ENCODE data around the gene FAAP100. TPM values are rescaled to one million over a fixed set of nuclear protein-coding genes. Genes with fewer than 3 reads are reported as not detected.

Gene FAAP100
- total RNA-seq, 2 donors from 2014 or later = 21.3 to 29.1 TPM

DNA sequence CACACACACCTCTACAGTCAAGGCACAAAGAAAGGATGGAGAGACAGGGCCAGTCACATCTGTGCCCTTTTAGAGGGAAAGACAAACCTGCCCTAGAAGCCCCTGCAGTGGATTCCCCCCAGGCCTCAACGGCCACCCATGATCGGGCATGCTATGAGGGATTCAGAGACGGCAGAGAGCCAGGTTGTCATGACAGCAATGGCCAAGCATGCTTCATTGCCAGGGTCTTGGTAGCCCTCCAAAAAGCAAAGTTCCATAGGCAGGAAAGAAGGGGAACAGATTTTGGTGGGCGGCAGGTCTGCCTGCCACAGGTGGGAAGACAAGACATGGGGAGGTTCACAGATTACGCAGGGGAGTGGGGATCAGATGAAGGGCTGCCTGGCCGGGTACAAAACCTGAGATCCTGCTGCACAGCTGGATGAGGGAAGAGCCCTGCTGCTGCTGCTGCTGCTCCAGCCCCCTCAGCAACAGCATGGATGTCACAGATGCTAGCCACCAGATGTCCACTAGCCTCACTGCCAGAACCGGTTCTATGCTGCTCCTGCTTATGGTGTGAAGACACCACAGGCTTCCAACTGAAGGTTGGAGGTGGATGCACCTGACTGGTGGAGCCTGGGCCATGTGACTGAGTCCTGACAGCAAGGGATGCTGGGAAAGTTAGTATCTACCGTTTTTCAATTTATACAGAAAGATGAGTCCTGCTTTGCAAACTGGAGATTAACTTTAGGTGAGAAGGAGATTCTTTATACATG, 57.4 kb downstream of the FAAP100 start:
- Mint-ChIP-seq H3K27ac (no peak overlapping the region), H3K27me3 (ENCODE audit: low read depth) (peaks cover 14% of the 10 kb centered on the region), H3K9me3 (no peaks in the 10 kb centered on the region), H3K36me3 (ENCODE audit: insufficient read depth in 2 of 2) (no peaks in the 10 kb centered on the region), H3K4me3 (no peak overlapping the region), H3K4me1 (ENCODE audit: low read depth) (no peaks in the 10 kb centered on the region)
- ATAC-seq (replicated peaks in 1 of 2) (peak in 1 of 2 donors; percentile 56), DNase-seq (no peak)

DNA sequence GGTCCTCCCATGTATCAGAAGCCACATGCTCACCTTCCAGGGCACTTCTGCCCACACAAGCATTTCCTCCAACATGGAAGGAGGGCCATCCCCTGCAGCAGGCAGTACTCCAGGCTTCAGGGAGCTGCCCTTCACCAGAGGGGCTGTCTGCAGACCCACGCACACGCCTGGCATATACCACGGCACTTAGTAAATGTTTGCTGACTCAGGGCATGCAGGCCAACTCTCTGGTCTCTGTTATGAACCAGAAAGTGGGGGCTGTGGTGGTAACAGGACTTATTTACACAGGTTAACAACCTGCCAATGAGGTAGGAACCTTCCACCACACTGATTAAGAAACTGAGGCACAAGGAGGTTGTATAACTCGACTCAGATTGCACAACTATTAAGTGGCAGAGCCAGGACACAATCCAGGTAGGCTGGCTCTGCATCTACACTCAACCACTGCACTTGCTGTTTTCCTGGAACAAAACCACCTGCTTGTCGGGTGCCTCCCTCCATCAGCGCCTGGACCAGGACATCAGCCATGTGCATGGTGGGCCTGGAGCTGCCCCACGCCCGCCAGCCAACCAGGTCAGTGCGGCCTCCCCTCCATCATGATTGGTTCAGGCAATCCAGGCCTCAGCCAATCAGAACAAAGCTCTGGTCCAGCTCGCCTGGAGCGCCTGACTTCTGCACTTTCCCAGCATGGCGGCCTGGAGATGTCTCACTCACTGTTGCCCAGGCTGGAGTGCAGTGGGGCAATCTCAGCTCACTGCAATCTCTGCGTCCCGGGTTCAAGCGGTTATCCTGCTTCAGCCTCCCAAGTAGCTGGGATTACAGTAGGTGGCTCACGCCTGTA, 58.7 kb downstream of the FAAP100 start:
- Mint-ChIP-seq H3K27me3 (ENCODE audit: low read depth) (peaks cover 20% of the 10 kb centered on the region), H3K9me3 (no peaks in the 10 kb centered on the region), H3K4me3 (no peak overlapping the region), H3K36me3 (ENCODE audit: insufficient read depth in 2 of 2) (no peaks in the 10 kb centered on the region), H3K4me1 (ENCODE audit: low read depth) (no peaks in the 10 kb centered on the region), H3K27ac (no peak overlapping the region)
- ATAC-seq (replicated peaks in 1 of 2) (no peak), DNase-seq (no peak)

DNA sequence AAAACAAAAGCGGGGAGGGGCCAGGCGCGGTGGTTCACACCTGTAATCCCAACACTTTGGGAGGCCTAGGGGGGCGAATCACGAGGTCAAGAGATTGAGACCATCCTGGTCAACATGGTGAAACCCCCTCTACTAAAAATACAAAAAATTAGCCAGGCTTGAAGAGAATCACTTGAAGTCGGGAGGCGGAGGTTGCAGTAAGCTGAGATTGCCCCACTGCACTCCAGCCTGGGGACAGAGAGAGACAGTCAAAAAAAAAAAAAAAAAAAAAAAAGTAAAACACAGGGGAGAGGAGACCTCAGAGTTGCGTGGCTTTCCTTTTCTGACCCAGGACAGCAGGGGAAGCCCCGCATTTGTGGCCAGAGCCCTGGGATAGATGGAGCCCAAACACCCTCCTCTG, 59.4 kb downstream of the FAAP100 start:
- Mint-ChIP-seq H3K4me1 (ENCODE audit: low read depth) (no peaks in the 10 kb centered on the region), H3K27me3 (ENCODE audit: low read depth) (peaks cover 20% of the 10 kb centered on the region)
- DNase-seq = no peak

DNA sequence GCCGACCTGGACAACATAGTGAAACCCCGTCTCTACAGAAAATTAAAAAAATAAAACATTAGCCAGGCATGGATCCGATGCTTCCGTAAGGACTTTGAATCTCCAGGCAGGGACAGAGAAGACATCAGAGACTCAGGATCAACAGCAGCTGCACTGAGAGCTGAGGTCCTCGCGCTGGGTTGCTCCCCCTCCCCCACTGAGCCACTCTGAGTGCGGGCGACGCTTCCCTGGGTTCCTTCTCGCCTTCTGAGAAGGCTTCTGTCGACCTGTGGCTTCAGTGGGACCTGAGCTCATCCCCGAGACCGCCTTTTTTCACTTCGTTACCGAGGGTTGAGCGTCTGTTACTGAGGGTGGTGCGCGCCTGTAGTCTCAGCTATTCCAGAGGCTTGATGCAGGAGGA, 60.0 kb downstream of the FAAP100 start:
- H3K27ac Mint-ChIP-seq = no peak overlapping the region
- no peak overlapping the region for H3K4me3 Mint-ChIP-seq
- ATAC-seq (replicated peaks in 1 of 2) (no peak), DNase-seq (no peak)
- peaks cover 20% of the 10 kb centered on the region for H3K27me3 Mint-ChIP-seq (ENCODE audit: low read depth)
- H3K4me1 Mint-ChIP-seq (ENCODE audit: low read depth) = peaks cover 2% of the 10 kb centered on the region
- H3K36me3 Mint-ChIP-seq (ENCODE audit: insufficient read depth in 2 of 2) = no peaks in the 10 kb centered on the region
- H3K9me3 Mint-ChIP-seq = no peaks in the 10 kb centered on the region

More for the DNA sequence above, 59.4 kb downstream of the FAAP100 start:
- ATAC-seq (replicated peaks in 1 of 2) = no peak
- no peak overlapping the region for H3K27ac Mint-ChIP-seq
- H3K4me3 Mint-ChIP-seq = no peak overlapping the region
- no peaks in the 10 kb centered on the region for H3K36me3 Mint-ChIP-seq (ENCODE audit: insufficient read depth in 2 of 2)
- H3K9me3 Mint-ChIP-seq = no peaks in the 10 kb centered on the region

DNA sequence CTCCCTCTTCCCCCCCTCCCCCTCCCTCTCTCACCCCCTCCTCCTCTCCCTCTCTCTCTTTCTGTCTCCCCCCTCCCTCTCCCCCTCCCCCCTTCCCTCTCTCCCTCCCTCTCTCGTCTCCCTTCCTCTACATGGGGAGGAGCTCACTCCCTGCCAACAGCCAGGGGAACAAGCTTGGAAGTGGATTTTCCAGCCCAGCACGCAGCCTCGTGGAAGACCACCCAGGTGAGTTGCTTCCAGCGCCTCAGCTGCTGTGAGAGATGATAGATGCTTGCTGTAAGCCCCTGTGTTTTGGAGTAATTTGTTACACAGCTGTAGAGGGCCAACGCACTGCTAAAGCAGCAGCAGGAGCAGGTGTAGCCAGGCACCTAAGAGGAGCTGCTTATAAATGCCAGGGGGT, 60.4 kb downstream of the FAAP100 start:
- no peak for ATAC-seq (replicated peaks in 1 of 2)
- no peaks in the 10 kb centered on the region for H3K36me3 Mint-ChIP-seq (ENCODE audit: insufficient read depth in 2 of 2)
- peaks cover 20% of the 10 kb centered on the region for H3K27me3 Mint-ChIP-seq (ENCODE audit: low read depth)
- no peak overlapping the region for H3K27ac Mint-ChIP-seq
- peaks cover 6% of the 10 kb centered on the region for H3K4me1 Mint-ChIP-seq (ENCODE audit: low read depth)
- no peak for DNase-seq
- H3K9me3 Mint-ChIP-seq = no peaks in the 10 kb centered on the region
- H3K4me3 Mint-ChIP-seq = no peak overlapping the region

DNA sequence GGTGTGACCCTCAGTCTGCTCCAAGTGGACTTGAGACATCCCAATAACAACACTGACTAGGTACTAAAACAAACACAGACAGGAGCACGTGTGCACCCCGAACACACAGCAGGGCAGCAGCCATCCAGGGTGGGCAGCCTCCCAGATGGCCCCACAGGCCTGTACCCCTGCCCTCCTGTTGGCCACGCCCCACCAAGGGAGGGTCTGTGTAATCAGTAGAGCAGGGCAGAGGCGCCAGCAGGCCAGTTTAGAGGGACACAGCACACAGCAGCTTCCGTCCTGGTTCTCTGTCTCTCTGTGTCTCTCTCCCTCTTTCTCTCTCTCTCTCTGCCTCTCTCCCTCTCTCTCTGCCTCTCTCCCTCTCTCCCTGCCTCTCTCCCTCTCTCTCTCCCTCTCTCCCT, 61.0 kb downstream of the FAAP100 start:
- no peaks in the 10 kb centered on the region for H3K9me3 Mint-ChIP-seq
- H3K4me1 Mint-ChIP-seq (ENCODE audit: low read depth) = peaks cover 12% of the 10 kb centered on the region
- ATAC-seq (replicated peaks in 1 of 2) = no peak
- no peaks in the 10 kb centered on the region for H3K36me3 Mint-ChIP-seq (ENCODE audit: insufficient read depth in 2 of 2)
- no peak overlapping the region for H3K4me3 Mint-ChIP-seq
- H3K27ac Mint-ChIP-seq = no peak overlapping the region
- peaks cover 26% of the 10 kb centered on the region for H3K27me3 Mint-ChIP-seq (ENCODE audit: low read depth)
- no peak for DNase-seq

DNA sequence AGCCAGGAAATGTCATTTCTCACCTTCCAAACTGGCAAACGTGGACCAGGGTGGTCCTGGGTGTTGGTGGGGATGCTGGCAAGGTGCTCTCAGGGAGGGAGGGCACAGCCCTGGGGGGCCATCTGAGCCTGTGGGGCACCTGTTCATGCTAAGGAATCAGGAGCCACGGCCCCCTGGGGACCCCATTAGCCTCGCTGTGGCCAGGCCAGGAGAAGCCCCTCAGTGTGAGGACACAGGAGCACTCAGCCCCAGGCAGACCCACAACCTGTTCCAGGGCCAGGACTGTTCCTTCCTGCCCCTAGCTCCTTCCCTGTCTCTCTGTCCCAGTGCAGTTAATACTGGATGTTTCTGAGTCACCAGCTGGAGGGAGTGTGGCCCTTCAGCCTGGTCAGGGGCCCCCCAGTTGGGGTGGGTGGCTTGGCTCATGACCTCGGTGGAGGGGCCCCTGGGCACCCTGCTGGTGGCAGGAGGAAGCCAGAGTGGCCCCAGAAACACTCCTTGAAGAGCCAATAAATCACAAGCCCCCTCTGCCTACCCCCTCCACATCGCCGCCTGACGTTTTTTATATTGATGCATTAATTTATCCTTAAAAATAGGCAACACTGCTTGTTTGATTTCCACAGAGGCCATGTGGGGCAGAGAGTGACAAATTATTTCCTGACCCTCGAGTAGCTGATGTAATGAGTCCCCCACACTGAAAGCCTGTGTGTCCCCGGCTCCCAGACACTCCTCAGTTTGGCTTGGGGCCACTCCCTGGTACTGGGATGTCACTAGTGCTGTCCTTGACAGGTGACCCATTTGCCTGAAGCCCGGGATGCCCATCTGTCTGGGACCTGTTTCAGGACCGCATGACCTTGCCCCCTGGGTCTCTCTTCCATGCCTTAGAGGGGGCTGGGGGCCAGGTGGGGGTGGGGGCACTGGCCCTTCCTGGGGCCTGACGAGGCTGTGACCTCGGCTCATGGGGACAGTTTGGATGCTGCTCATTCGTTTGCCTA, 61.9 kb downstream of the FAAP100 start:
- H3K9me3 Mint-ChIP-seq = no peaks in the 10 kb centered on the region
- ATAC-seq (replicated peaks in 1 of 2) (no peak), DNase-seq (no peak)
- peaks cover 16% of the 10 kb centered on the region for H3K4me1 Mint-ChIP-seq (ENCODE audit: low read depth)
- H3K36me3 Mint-ChIP-seq (ENCODE audit: insufficient read depth in 2 of 2) = no peaks in the 10 kb centered on the region
- H3K27me3 Mint-ChIP-seq (ENCODE audit: low read depth) = peaks cover 31% of the 10 kb centered on the region
- H3K4me3 Mint-ChIP-seq = no peak overlapping the region
- no peak overlapping the region for H3K27ac Mint-ChIP-seq

Other genes starting within 250 kb of the FAAP100 start
- under 1 TPM; 0.02 to 0.14 TPM for gene BAHCC1, start 156.9 kb downstream of the FAAP100 start, total RNA-seq
- 1,000 to 10,000 TPM; 3,862 to 3,966 TPM for gene ACTG1, start 39.6 kb downstream of the FAAP100 start, total RNA-seq
- gene FSCN2, start 24.0 kb downstream of the FAAP100 start, total RNA-seq = 1 to 10 TPM in 1 of 2 donors, under 1 TPM in 1; 0.95 to 1.8 TPM
- 100 to 1,000 TPM in 1 of 2 donors, 10 to 100 TPM in 1; 89.7 to 107 TPM for gene NPLOC4, start 84.8 kb upstream of the FAAP100 start, total RNA-seq
- gene TSPAN10, start 84.8 kb upstream of the FAAP100 start, total RNA-seq = 1 to 10 TPM in 1 of 2 donors, under 1 TPM in 1; 0.63 to 1.1 TPM
- 1 to 10 TPM; 4.2 to 4.4 TPM for gene PDE6G, start 104.2 kb upstream of the FAAP100 start, total RNA-seq
- 10 to 100 TPM; 49.1 to 58.8 TPM for gene OXLD1, start 114.3 kb upstream of the FAAP100 start, total RNA-seq
- gene CCDC137, start 114.4 kb upstream of the FAAP100 start, total RNA-seq = 10 to 100 TPM; 26.1 to 46.5 TPM
- 10 to 100 TPM; 33.0 to 45.3 TPM for gene ARL16, start 131.4 kb upstream of the FAAP100 start, total RNA-seq
- gene HGS, start 131.7 kb upstream of the FAAP100 start, total RNA-seq = 10 to 100 TPM; 95.5 to 96.0 TPM
- 10 to 100 TPM; 49.1 to 64.7 TPM for gene MRPL12, start 151.0 kb upstream of the FAAP100 start, total RNA-seq
- gene SLC25A10, start 159.9 kb upstream of the FAAP100 start, total RNA-seq = 10 to 100 TPM in 1 of 2 donors, 1 to 10 TPM in 1; 9.2 to 11.3 TPM

Data from activated T-cell treated with anti-CD3 and anti-CD28 coated beads, Interleukin-2, amount 50 U/mL, for 72 hours (primary cell).